ENCODE results near the gene MGAT5.

Gene MGAT5

GRCh38 chr2:134324430-134324829 is 70.6 kb downstream of the MGAT5 start:
- no peak overlapping the region for H3K27ac ChIP-seq

GRCh38 chr2:134324947-134325346 is 71.1 kb downstream of the MGAT5 start:
- H3K27ac ChIP-seq = no peak overlapping the region
- no peak for DNase-seq (ENCODE audit: low read depth, low spot score)

More at GRCh38 chr2:134324430-134324829, 70.6 kb downstream of the MGAT5 start:
- no peak for DNase-seq (ENCODE audit: low read depth, low spot score)

GRCh38 chr2:134325696-134326095 is 71.8 kb downstream of the MGAT5 start:
- no peak overlapping the region for H3K27ac ChIP-seq
- no peak for DNase-seq (ENCODE audit: low read depth, low spot score)

GRCh38 chr2:134327367-134327766 is 73.5 kb downstream of the MGAT5 start:
- peak; percentile 27 for DNase-seq (ENCODE audit: low read depth, low spot score)
- no peak overlapping the region for H3K27ac ChIP-seq

GRCh38 chr2:134331081-134331480 is 77.2 kb downstream of the MGAT5 start:
- DNase-seq (ENCODE audit: low read depth, low spot score) = no peak
- H3K27ac ChIP-seq = no peak overlapping the region

GRCh38 chr2:134333646-134334189 is 79.8 kb downstream of the MGAT5 start:
- H3K27ac ChIP-seq = no peak overlapping the region
- no peak for DNase-seq (ENCODE audit: low read depth, low spot score)

- H3K27ac ChIP-seq = no peak overlapping the region
- DNase-seq (ENCODE audit: low read depth, low spot score) = no peak
Observed at GRCh38 chr2:134334542-134335353, 80.9 kb downstream of the MGAT5 start.

- H3K27ac ChIP-seq = no peak overlapping the region
- no peak for DNase-seq (ENCODE audit: low read depth, low spot score)
Observed at GRCh38 chr2:134335601-134336000, 81.7 kb downstream of the MGAT5 start.

GRCh38 chr2:134336352-134336751 is 82.5 kb downstream of the MGAT5 start:
- DNase-seq (ENCODE audit: low read depth, low spot score) = no peak
- no peak overlapping the region for H3K27ac ChIP-seq

- DNase-seq (ENCODE audit: low read depth, low spot score) = no peak
- no peak overlapping the region for H3K27ac ChIP-seq
Observed at GRCh38 chr2:134336921-134337320, 83.0 kb downstream of the MGAT5 start.

GRCh38 chr2:134337631-134338030 is 83.8 kb downstream of the MGAT5 start:
- H3K27ac ChIP-seq = no peak overlapping the region
- DNase-seq (ENCODE audit: low read depth, low spot score) = no peak

GRCh38 chr2:134338208-134338607 is 84.3 kb downstream of the MGAT5 start:
- no peak for DNase-seq (ENCODE audit: low read depth, low spot score)
- H3K27ac ChIP-seq = no peak overlapping the region

- H3K27ac ChIP-seq = no peak overlapping the region
- DNase-seq (ENCODE audit: low read depth, low spot score) = no peak
Observed at GRCh38 chr2:134341476-134341875, 87.6 kb downstream of the MGAT5 start.

- no peak overlapping the region for H3K27ac ChIP-seq
- no peak for DNase-seq (ENCODE audit: low read depth, low spot score)
Observed at GRCh38 chr2:134344954-134345697, 91.3 kb downstream of the MGAT5 start.

- no peak overlapping the region for H3K27ac ChIP-seq
- DNase-seq (ENCODE audit: low read depth, low spot score) = no peak
Observed at GRCh38 chr2:134346141-134346540, 92.3 kb downstream of the MGAT5 start.

- DNase-seq (ENCODE audit: low read depth, low spot score) = no peak
- no peak overlapping the region for H3K27ac ChIP-seq
Observed at GRCh38 chr2:134347756-134348155, 93.9 kb downstream of the MGAT5 start.

- no peak overlapping the region for H3K27ac ChIP-seq
- DNase-seq (ENCODE audit: low read depth, low spot score) = no peak
Observed at GRCh38 chr2:134348239-134348638, 94.4 kb downstream of the MGAT5 start.

- no peak overlapping the region for H3K27ac ChIP-seq
- DNase-seq (ENCODE audit: low read depth, low spot score) = no peak
Observed at GRCh38 chr2:134348760-134349159, 94.9 kb downstream of the MGAT5 start.

GRCh38 chr2:134351016-134351415 is 97.1 kb downstream of the MGAT5 start:
- H3K27ac ChIP-seq = no peak overlapping the region
- no peak for DNase-seq (ENCODE audit: low read depth, low spot score)

GRCh38 chr2:134351899-134352298 is 98.0 kb downstream of the MGAT5 start:
- no peak for DNase-seq (ENCODE audit: low read depth, low spot score)
- no peak overlapping the region for H3K27ac ChIP-seq

- DNase-seq (ENCODE audit: low read depth, low spot score) = no peak
- no peak overlapping the region for H3K27ac ChIP-seq
Observed at GRCh38 chr2:134352844-134353243, 99.0 kb downstream of the MGAT5 start.
